ENCODE data around the gene ARL5C.

Gene ARL5C

DNA sequence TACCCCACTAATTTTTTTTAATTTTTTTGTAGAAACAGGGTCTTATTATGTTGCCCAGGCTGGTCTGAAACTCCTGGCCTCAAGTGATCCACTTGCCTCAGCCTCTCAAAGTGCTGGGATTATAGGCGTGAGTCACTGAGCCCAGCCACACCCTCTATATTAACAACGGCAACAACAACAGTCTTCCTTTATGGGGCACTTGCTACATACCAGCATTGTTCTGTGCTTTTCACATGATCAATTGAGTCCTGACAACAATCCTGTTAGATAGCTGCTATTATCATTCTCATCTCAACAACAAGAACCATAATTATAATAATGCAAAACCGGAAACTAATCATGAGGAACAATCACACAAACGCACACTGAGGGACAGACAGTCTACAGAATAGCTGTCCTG lies 12.6 kb upstream of the ARL5C start:
- no peak overlapping the region for H2AK5ac ChIP-seq (ENCODE audit: low read length)
- DNase-seq, result no peak
- H3K27me3 ChIP-seq (ENCODE audit: insufficient read depth, low read length), result no peaks in the 10 kb centered on the region
- no peaks in the 10 kb centered on the region for H3K9me3 ChIP-seq (ENCODE audit: insufficient read depth, low read depth, low read length)
- no peak overlapping the region for H3K4ac ChIP-seq (ENCODE audit: low read depth, low read length)
- H3K36me3 ChIP-seq (ENCODE audit: control insufficient read depth in 1 of 2, insufficient read depth in 2 of 2, low read length in 2 of 2), result peaks cover under 1 to 4% of the 10 kb centered on the region in 2 experiments
- no peaks in the 10 kb centered on the region for H3K4me1 ChIP-seq (ENCODE audit: control insufficient read depth in 1 of 2, insufficient read depth in 2 of 2, low read length in 2 of 2)
- H2BK120ac ChIP-seq (ENCODE audit: insufficient read depth, low read length, poor library complexity), result no peak overlapping the region
- H4K12ac ChIP-seq (ENCODE audit: low read depth, low read length), result no peak overlapping the region
- no CpG with 5 or more reads among the region's 4 CpGs for WGBS (ENCODE audit: extremely low coverage, insufficient coverage, insufficient read length)
- H3K27ac ChIP-seq (ENCODE audit: low read depth, low read length), result no peak overlapping the region
- H3K23ac ChIP-seq (ENCODE audit: low read length), result no peak overlapping the region
- no peak overlapping the region for H3K9ac ChIP-seq (ENCODE audit: low read length)
- H3K4me3 ChIP-seq (ENCODE audit: low read depth, low read length), result no peak overlapping the region
- H4K91ac ChIP-seq (ENCODE audit: low read depth, low read length), result no peak overlapping the region
- H3K14ac ChIP-seq (ENCODE audit: low read length), result no peak overlapping the region
- H2AFZ ChIP-seq (ENCODE audit: insufficient read depth, low read length, poor library complexity), result no peak overlapping the region
- H3K79me2 ChIP-seq (ENCODE audit: control insufficient read depth, insufficient read depth, low read length, poor library complexity), result no peaks in the 10 kb centered on the region
- H3K4me2 ChIP-seq (ENCODE audit: low read length), result no peak overlapping the region
- no peaks in the 10 kb centered on the region for H3K79me1 ChIP-seq (ENCODE audit: low read length)
- no peak overlapping the region for H4K8ac ChIP-seq (ENCODE audit: low read depth, low read length)
- no peak overlapping the region for H2BK5ac ChIP-seq (ENCODE audit: low read depth, low read length, poor library complexity)
- H3K18ac ChIP-seq (ENCODE audit: low read length), result no peak overlapping the region
- no peak overlapping the region for H2BK12ac ChIP-seq (ENCODE audit: low read length)

DNA sequence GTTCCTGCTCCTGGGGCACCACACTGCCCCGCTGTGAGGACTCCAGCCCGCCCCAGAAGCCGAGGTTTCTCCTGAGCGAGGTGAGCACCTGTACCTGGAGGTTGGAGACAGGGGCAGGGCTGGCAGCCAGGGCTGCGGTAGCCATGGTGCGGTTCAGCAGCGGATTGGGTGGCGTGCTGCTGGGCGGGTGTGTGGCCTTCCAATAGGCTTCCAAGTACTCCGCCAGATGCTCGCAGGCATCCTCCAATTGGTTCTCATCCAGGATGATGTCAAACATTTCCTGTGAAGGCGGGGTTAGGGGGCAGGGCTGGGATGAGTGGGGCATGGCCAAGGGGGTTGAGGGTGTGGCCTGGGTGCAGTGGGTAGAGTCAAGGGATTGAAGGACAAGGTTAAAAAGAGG lies 11.3 kb upstream of the ARL5C start:
- Histone ChIP-seq H3K23ac (ENCODE audit: low read length) (no peak overlapping the region), H4K12ac (ENCODE audit: low read depth, low read length) (no peak overlapping the region), H3K4me1 (ENCODE audit: control insufficient read depth in 1 of 2, insufficient read depth in 2 of 2, low read length in 2 of 2) (no peaks in the 10 kb centered on the region), H3K9me3 (ENCODE audit: insufficient read depth, low read depth, low read length) (no peaks in the 10 kb centered on the region), H4K8ac (ENCODE audit: low read depth, low read length) (no peak overlapping the region), H2BK12ac (ENCODE audit: low read length) (no peak overlapping the region), H3K4me2 (ENCODE audit: low read length) (no peak overlapping the region), H3K79me1 (ENCODE audit: low read length) (no peaks in the 10 kb centered on the region), H2BK5ac (ENCODE audit: low read depth, low read length, poor library complexity) (no peak overlapping the region), H2AK5ac (ENCODE audit: low read length) (no peak overlapping the region), H3K36me3 (ENCODE audit: control insufficient read depth in 1 of 2, insufficient read depth in 2 of 2, low read length in 2 of 2) (peaks cover 0 to 4% of the 10 kb centered on the region in 2 experiments), H3K9ac (ENCODE audit: low read length) (no peak overlapping the region), H2AFZ (ENCODE audit: insufficient read depth, low read length, poor library complexity) (no peak overlapping the region), H3K4me3 (ENCODE audit: low read depth, low read length) (no peak overlapping the region), H4K91ac (ENCODE audit: low read depth, low read length) (no peak overlapping the region), H3K27me3 (ENCODE audit: insufficient read depth, low read length) (no peaks in the 10 kb centered on the region), H3K79me2 (ENCODE audit: control insufficient read depth, insufficient read depth, low read length, poor library complexity) (no peaks in the 10 kb centered on the region), H3K14ac (ENCODE audit: low read length) (no peak overlapping the region), H3K4ac (ENCODE audit: low read depth, low read length) (no peak overlapping the region), H3K27ac (ENCODE audit: low read depth, low read length) (no peak overlapping the region), H2BK120ac (ENCODE audit: insufficient read depth, low read length, poor library complexity) (no peak overlapping the region), H3K18ac (ENCODE audit: low read length) (no peak overlapping the region)
- no CpG with 5 or more reads among the region's 12 CpGs for WGBS (ENCODE audit: extremely low coverage, insufficient coverage, insufficient read length)
- DNase-seq, result peak; percentile 10 to 32

- no CpG with 5 or more reads among the region's 10 CpGs for WGBS (ENCODE audit: extremely low coverage, insufficient coverage, insufficient read length)
- no peak overlapping the region for H3K23ac ChIP-seq (ENCODE audit: low read length)
- DNase-seq, result no peak
- no peak overlapping the region for H4K8ac ChIP-seq (ENCODE audit: low read depth, low read length)
- H3K4me2 ChIP-seq (ENCODE audit: low read length), result no peak overlapping the region
- H3K27me3 ChIP-seq (ENCODE audit: insufficient read depth, low read length), result no peaks in the 10 kb centered on the region
- H3K4ac ChIP-seq (ENCODE audit: low read depth, low read length), result no peak overlapping the region
- H2BK12ac ChIP-seq (ENCODE audit: low read length), result no peak overlapping the region
- H2AK5ac ChIP-seq (ENCODE audit: low read length), result no peak overlapping the region
- H3K4me1 ChIP-seq (ENCODE audit: control insufficient read depth in 1 of 2, insufficient read depth in 2 of 2, low read length in 2 of 2), result no peaks in the 10 kb centered on the region
- H3K14ac ChIP-seq (ENCODE audit: low read length), result no peak overlapping the region
- H3K9me3 ChIP-seq (ENCODE audit: insufficient read depth, low read depth, low read length), result no peaks in the 10 kb centered on the region
- H2BK120ac ChIP-seq (ENCODE audit: insufficient read depth, low read length, poor library complexity), result no peak overlapping the region
- no peaks in the 10 kb centered on the region for H3K79me2 ChIP-seq (ENCODE audit: control insufficient read depth, insufficient read depth, low read length, poor library complexity)
- H2AFZ ChIP-seq (ENCODE audit: insufficient read depth, low read length, poor library complexity), result no peak overlapping the region
- H4K12ac ChIP-seq (ENCODE audit: low read depth, low read length), result no peak overlapping the region
- H3K18ac ChIP-seq (ENCODE audit: low read length), result no peak overlapping the region
- no peak overlapping the region for H2BK5ac ChIP-seq (ENCODE audit: low read depth, low read length, poor library complexity)
- no peak overlapping the region for H4K91ac ChIP-seq (ENCODE audit: low read depth, low read length)
- no peak overlapping the region for H3K9ac ChIP-seq (ENCODE audit: low read length)
- H3K4me3 ChIP-seq (ENCODE audit: low read depth, low read length), result no peak overlapping the region
- no peaks in the 10 kb centered on the region for H3K79me1 ChIP-seq (ENCODE audit: low read length)
- peaks cover 0 to 4% of the 10 kb centered on the region in 2 experiments for H3K36me3 ChIP-seq (ENCODE audit: control insufficient read depth in 1 of 2, insufficient read depth in 2 of 2, low read length in 2 of 2)
- no peak overlapping the region for H3K27ac ChIP-seq (ENCODE audit: low read depth, low read length)
These were observed 9.7 kb upstream of the ARL5C start for GRCh38 chr17:39175695-39176093.

DNA sequence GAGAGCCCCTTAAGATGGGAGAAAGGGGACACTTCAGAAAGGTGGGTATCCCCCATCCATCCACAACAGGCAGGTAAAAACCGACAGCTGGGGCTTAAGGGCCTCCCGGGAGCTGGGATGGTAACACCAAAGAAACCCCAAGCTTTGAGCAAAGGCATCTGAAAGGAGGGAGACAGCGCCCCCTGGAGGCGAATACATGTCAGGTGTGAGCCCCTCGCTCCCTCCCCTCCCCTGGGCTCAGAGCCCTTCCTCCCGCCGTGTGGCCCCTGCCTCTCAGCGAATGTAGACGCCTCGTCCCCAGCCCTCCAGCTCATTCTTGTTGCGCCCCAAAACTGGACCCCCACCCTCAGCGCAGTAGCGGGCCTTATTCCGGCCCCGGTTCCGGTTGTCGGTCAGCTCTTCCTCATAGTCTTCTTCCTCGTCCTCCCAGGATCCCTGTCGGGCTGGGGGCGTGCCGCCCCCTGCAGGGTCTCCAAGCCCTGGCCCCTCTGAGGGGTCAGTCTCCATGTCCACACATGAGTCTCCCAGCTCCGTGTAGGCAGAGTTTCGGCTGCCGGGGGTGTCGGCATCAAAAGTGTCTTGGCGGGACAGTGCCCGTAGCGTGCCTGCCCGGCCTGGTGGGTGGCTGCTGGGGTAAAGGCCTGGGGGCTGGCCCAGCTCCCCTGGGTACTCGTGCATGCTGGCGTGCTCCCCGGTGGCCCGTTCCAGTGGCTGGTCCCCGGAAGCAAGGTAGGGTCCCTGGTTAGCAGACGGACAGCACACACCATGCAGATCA lies 9.1 kb upstream of the ARL5C start:
- Histone ChIP-seq H3K18ac (ENCODE audit: low read length) (no peak overlapping the region), H3K79me1 (ENCODE audit: low read length) (no peaks in the 10 kb centered on the region), H2BK5ac (ENCODE audit: low read depth, low read length, poor library complexity) (no peak overlapping the region), H3K4me1 (ENCODE audit: control insufficient read depth in 1 of 2, insufficient read depth in 2 of 2, low read length in 2 of 2) (no peaks in the 10 kb centered on the region), H3K4me3 (ENCODE audit: low read depth, low read length) (no peak overlapping the region), H2AK5ac (ENCODE audit: low read length) (no peak overlapping the region), H2BK120ac (ENCODE audit: insufficient read depth, low read length, poor library complexity) (no peak overlapping the region), H3K9ac (ENCODE audit: low read length) (no peak overlapping the region), H3K4me2 (ENCODE audit: low read length) (no peak overlapping the region), H2BK12ac (ENCODE audit: low read length) (no peak overlapping the region), H2AFZ (ENCODE audit: insufficient read depth, low read length, poor library complexity) (no peak overlapping the region), H3K27ac (ENCODE audit: low read depth, low read length) (no peak overlapping the region), H4K12ac (ENCODE audit: low read depth, low read length) (no peak overlapping the region), H3K4ac (ENCODE audit: low read depth, low read length) (no peak overlapping the region), H4K91ac (ENCODE audit: low read depth, low read length) (no peak overlapping the region), H3K23ac (ENCODE audit: low read length) (no peak overlapping the region), H3K9me3 (ENCODE audit: insufficient read depth, low read depth, low read length) (no peaks in the 10 kb centered on the region), H3K14ac (ENCODE audit: low read length) (no peak overlapping the region), H4K8ac (ENCODE audit: low read depth, low read length) (no peak overlapping the region), H3K79me2 (ENCODE audit: control insufficient read depth, insufficient read depth, low read length, poor library complexity) (no peaks in the 10 kb centered on the region), H3K27me3 (ENCODE audit: insufficient read depth, low read length) (no peaks in the 10 kb centered on the region), H3K36me3 (ENCODE audit: control insufficient read depth in 1 of 2, insufficient read depth in 2 of 2, low read length in 2 of 2) (peaks cover 0 to 4% of the 10 kb centered on the region in 2 experiments)
- DNase-seq, result peak; percentile 57 to 77
- WGBS (ENCODE audit: extremely low coverage, insufficient coverage, insufficient read length), result no CpG with 5 or more reads among the region's 35 CpGs
